SH-SY5Y (cell line): Measurements from ENCODE around the gene DNAL4.

Experiments
- GATA2 ChIP-seq: IDR thresholded peaks from 2 replicates; pipeline ENCODE4 v1.6.1; 2011; ENCODE audit warnings: mild to moderate bottlenecking, low read depth, low read length
- GATA3 ChIP-seq: IDR thresholded peaks from 2 replicates; pipeline ENCODE4 v1.6.1; 2011; ENCODE audit warnings: low read depth, mild to moderate bottlenecking, low read length, moderate library complexity

GRCh38 chr22:38826801-38827200, 32.9 kb upstream of the DNAL4 start:
- TF ChIP-seq GATA3: no peak
- no peak for TF ChIP-seq GATA2
